Fibroblast of the aortic adventitia (primary cell): Measurements from ENCODE around the gene DENND1A. TPM values are rescaled to one million over a fixed set of nuclear protein-coding genes. Genes with fewer than 3 reads are reported as not detected.

ENCODE experiments used
- DNase-seq: peaks from one replicate; pipeline ENCODE4 v3.0.0-alpha.2; 2010; ENCODE audit warnings: low read depth
- H3K4me3 ChIP-seq: 2 replicates; pipeline ENCODE4 v1.5.1; 2011; ENCODE audit warnings: low read depth, mild to moderate bottlenecking, control low read depth, low read length, moderate library complexity
- total RNA-seq: library from RNA; depleted of rRNA; stranded (reverse); fragments of >200 nt; gene quantifications from 2 replicates; pipeline ENCODE4 v1.2.3, GENCODE V29; 2012; ENCODE audit warnings: low replicate concordance
- TF ChIP-seq, protein P1 (sequence below): IDR thresholded peaks from 2 replicates; pipeline ENCODE4 v1.5.1; 2011; ENCODE audit warnings: mild to moderate bottlenecking, low read length, control low read depth, inconsistent platforms; ENCODE audit not compliant: insufficient read depth

The DENND1A gene
- total RNA-seq, 1 donor = 27.7 TPM

DNA sequence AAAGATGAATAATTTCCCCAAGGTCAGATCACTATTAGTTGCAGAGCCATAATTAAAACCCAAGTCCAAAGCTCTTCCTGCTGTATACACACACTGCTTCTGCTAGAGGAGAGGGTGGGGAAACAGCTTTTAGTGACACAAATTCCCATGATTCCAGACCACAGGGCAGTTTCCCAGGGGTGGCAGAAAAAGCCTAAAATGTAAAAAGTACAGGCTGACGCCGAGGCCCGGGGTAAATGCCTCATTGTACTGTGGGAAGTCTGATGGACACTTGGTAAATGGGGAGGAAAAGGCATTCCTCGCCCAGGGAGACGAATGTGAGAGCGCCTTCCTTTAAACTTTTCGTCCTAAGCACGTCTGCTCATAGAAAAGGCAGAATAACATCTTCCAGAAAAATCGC lies 65.7 kb downstream of the DENND1A start:
- TF ChIP-seq, protein P1, sequence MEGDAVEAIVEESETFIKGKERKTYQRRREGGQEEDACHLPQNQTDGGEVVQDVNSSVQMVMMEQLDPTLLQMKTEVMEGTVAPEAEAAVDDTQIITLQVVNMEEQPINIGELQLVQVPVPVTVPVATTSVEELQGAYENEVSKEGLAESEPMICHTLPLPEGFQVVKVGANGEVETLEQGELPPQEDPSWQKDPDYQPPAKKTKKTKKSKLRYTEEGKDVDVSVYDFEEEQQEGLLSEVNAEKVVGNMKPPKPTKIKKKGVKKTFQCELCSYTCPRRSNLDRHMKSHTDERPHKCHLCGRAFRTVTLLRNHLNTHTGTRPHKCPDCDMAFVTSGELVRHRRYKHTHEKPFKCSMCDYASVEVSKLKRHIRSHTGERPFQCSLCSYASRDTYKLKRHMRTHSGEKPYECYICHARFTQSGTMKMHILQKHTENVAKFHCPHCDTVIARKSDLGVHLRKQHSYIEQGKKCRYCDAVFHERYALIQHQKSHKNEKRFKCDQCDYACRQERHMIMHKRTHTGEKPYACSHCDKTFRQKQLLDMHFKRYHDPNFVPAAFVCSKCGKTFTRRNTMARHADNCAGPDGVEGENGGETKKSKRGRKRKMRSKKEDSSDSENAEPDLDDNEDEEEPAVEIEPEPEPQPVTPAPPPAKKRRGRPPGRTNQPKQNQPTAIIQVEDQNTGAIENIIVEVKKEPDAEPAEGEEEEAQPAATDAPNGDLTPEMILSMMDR = no peak
- no peak overlapping the region for H3K4me3 ChIP-seq
- DNase-seq = no peak

DNA sequence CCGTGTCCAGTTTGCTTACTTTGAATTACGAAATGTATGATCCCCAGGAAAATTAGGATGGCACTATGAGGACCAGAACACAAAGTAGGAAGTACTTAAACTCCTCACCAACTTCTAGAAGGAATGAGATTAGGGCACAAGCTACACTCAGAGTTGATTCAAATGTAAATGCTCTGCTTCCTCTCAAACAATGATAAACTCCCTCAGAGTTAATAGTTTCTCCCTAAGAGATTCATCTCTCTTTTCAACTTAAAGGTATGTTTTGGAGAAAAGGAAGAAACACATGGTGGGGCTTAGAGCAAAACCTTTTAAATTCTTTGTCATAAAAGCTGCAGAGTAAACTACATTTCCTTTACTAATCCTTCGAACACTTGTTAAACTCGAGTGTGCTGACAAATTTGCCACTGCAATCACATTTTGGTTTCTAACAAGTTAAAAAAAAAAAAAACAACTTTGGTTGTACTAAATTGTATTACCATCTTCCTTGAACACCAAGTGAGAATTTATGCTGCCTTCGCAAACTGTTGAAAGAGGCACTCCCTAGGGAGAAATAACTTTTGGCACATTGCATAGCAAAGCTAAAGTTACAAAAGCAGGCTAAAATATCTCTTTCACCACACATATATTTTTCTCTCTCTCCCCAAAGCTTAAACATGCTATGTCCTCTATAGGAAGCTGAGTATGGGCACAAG lies 66.6 kb downstream of the DENND1A start:
- peak; percentile 50 for DNase-seq
- TF ChIP-seq, protein P1 = no peak

DNA sequence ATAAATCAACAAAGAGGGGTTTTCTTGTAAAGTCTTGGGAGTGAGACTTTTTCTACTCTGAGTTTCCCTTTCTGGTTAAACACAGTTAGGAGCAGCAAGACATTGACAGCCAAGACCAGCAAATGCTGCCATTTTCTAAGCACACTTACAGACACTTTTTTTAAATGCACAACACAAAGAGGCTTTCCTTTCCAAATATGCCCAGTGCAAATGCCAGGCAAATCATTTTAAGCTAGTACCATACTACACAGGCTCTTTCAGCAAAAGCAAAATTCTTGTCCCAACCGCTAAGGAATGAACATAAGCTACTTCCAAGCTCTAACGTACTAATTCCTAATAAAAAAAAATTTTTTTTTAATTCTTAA lies 68.2 kb downstream of the DENND1A start:
- no peak for DNase-seq
- H3K4me3 ChIP-seq = no peak overlapping the region
- TF ChIP-seq, protein P1 = no peak

More for the DNA sequence above, 66.6 kb downstream of the DENND1A start:
- no peak overlapping the region for H3K4me3 ChIP-seq

DNA sequence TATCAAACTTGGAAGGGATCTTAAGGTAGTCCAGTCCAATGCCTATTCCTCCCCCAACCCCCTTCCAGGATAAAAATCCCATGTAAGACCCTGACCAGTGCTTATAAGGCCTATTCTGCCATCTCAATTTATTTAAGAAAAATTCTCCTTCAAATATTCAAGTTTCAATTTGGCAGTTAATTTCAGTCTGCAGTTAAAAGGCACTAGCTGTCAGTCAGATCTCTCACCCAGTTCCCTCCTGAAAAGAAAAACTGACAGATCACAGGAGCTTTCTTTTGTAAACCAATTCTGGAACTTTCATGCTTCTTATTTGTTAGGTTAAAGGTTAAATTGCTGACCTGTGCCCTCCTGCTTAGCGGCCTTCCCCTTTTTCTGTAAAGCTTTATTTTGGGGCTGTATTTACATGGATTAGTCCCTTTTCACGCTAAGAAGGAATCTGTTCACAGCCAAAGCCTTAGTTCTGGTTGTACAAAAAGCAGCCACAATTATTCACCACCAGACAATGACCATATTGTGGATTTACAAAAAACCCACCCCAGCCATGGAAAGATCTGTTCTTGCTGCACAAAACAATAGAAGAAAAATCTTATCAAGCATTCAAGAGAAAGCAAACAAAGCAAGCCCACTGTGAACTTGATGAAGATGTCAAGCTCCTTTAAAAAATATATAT lies 68.7 kb downstream of the DENND1A start:
- H3K4me3 ChIP-seq = no peak overlapping the region
- DNase-seq = no peak
- TF ChIP-seq, protein P1 = no peak

DNA sequence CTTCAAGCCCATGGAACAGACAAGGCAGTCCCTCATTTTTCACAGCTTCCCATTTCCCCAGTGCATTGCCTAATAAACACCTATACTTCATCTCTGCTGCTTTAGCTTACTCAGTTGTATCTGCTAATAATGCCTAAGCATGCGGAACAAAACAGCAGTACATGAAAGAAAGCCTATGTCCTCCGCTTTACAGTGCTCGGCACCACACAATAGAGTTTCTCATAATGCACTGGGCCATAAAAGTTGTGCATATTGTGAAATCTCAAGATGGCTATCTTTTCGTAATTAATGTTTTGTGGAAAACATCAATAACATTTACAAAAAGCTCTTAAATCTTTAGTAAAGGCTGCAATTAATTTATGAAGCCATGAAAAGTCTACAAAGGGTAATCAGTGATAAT lies 69.3 kb downstream of the DENND1A start:
- TF ChIP-seq, protein P1 = no peak
- DNase-seq = no peak
- H3K4me3 ChIP-seq = no peak overlapping the region

DNA sequence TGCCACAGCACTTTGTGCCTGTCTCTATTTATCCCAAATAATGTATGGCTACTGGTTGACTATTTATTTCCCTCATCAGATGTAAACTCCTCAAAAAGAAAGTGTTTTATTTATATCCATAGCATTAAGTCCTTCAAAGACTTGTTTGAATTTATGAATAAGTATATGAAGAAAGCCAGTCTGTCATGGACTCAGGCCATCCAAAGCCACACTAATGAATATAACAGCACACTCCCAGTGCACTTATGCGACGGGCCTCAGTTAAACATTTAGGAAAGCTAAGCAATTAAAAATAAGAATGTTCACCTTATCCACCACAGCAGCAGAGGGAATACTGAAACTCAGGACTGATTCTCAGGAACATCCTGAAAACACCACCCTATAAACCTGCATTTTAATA lies 77.5 kb downstream of the DENND1A start:
- TF ChIP-seq, protein P1 = no peak
- no peak for DNase-seq
- H3K4me3 ChIP-seq = no peak overlapping the region
